GM13976 (cell line): ENCODE measurements around the gene TRHDE.
A peak's percentile ranks its signal among the peaks of the same experiment; 100 is the strongest.

Source experiments
- DNase-seq: peaks from one replicate; pipeline ENCODE4 v3.0.0; 2012; ENCODE audit warnings: low spot score
- in situ Hi-C: fragments of 300-500 bp; cut with MboI; formaldehyde crosslinking; loops from one replicate; pipeline ENCODE4 v1.12.0; 2022; ENCODE audit warnings: low sequenced_read_pairs, mixed read lengths, inconsistent platforms; ENCODE audit not compliant: unreplicated experiment
- TF ChIP-seq, protein P1 (sequence below): IDR thresholded peaks from 2 replicates; pipeline ENCODE4 v1.5.1; 2012; ENCODE audit warnings: borderline replicate concordance, mild to moderate bottlenecking; ENCODE audit not compliant: insufficient read depth; ENCODE audit errors: extremely low read depth, missing control alignments, control extremely low read depth

TRHDE gene

DNA sequence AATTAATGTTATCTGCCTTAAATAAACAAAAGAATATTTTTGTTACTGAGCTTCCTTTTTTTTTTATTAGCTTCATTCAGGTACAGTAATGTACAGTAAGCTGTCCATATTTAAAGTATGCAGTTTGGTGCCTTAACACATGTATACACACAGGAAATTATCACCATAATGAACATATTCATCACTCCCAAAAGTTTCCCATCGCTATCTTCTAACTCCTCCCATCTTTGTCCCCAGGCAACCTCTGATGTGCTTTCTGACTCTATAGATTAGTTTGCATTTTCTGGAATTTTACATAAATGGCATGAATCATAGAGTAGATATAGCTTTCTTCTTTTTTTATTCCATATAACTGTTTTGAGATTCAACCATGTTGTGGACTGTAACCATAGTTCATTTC is 193.0 kb downstream of the TRHDE start:
- TF ChIP-seq, protein P1, sequence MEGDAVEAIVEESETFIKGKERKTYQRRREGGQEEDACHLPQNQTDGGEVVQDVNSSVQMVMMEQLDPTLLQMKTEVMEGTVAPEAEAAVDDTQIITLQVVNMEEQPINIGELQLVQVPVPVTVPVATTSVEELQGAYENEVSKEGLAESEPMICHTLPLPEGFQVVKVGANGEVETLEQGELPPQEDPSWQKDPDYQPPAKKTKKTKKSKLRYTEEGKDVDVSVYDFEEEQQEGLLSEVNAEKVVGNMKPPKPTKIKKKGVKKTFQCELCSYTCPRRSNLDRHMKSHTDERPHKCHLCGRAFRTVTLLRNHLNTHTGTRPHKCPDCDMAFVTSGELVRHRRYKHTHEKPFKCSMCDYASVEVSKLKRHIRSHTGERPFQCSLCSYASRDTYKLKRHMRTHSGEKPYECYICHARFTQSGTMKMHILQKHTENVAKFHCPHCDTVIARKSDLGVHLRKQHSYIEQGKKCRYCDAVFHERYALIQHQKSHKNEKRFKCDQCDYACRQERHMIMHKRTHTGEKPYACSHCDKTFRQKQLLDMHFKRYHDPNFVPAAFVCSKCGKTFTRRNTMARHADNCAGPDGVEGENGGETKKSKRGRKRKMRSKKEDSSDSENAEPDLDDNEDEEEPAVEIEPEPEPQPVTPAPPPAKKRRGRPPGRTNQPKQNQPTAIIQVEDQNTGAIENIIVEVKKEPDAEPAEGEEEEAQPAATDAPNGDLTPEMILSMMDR: no peak
- in situ Hi-C loops: no loop called here
- DNase-seq: no peak

DNA sequence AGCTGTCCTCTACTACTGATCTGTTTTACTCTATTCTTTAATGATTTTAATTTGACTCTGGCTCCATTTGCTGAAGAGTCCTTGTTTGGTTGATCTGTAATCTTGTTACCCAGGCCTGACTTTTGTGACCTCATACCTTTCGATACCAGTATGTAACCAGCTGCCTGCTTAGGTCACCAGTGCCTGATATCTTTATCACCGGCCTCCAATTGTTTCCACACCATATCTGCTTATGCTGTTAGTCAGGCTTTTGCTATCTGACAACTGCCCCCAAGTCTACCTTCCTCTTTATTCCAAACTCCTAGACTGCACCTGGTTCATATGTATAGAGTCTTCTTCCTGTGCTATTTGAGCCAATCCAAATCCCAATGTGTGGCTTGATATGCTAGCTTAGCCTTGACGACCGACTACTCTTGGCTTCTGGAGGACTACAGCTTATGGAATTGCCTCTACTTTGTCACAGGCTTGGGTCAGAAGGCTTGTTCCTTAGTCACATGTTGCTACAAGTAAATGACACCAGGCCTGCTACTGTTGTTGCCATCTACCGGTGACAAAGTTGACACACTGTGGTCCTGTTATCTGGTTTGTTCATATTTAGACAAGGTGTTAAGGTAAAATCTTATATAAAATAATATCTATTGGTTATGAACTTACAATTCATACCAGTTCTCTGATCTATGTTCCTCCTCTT is 193.9 kb downstream of the TRHDE start:
- no peak for DNase-seq
- TF ChIP-seq, protein P1: no peak
- in situ Hi-C loops: no loop called here

DNA sequence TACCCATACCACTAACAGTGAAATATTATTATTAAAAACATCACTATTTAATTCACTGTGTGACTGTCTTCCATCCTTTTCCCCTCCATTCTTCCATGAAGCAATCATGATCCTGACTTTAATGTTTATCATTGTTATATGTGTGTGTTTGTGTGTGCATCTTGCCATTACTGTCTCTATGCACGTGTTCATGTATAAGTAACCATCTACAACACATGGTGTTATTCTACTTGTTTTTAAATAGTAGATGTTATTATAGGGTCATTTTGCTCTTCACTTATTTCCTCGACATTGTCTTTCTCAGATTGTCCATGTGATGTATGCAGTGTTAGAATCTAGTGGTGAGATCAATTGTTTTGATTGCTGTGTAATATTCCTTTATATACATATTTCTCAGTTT is 195.8 kb downstream of the TRHDE start:
- TF ChIP-seq, protein P1: no peak
- DNase-seq: no peak
- in situ Hi-C loops: no loop called here

DNA sequence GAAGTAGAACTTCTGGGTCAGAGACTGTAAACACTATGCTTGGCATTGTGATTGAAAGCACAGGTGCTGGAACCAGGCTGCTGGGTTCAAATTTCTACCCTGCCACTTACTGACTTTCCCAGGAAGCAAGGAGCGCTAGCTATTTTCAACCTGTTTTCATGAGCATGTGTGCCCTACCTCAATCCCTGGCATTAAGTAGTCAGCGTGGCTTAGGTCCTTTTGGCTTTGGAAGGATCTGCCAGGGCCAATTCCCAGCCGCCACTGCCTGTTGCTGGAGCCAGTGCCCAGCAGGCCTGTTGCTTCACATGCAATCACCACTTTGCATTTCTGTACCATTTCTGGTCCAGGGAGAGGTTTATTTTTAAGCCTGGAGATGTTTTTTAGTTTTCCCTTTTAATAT is 196.3 kb downstream of the TRHDE start:
- TF ChIP-seq, protein P1: no peak
- in situ Hi-C loops: no loop called here
- DNase-seq: no peak

DNA sequence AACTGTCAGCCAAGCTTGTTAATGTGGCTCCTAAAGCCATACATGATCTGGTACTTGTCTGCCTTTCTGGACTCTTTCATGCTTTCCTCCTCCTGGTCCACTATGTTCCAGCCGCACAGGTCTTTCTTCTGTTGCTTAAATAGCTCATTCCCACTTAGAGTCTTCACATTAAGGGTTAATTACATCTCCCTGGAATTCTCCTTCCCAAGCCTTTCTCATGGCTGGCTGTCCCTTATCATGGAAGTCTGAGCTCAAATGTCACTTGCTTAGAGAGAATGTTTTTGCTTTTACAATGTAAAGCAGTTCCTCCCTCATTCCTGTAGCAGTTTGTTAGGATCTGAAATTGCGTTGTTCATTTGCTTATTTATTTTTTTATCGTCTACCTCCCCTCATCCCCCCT is 199.6 kb downstream of the TRHDE start:
- DNase-seq: no peak
- in situ Hi-C loops: no loop called here
- TF ChIP-seq, protein P1: no peak

DNA sequence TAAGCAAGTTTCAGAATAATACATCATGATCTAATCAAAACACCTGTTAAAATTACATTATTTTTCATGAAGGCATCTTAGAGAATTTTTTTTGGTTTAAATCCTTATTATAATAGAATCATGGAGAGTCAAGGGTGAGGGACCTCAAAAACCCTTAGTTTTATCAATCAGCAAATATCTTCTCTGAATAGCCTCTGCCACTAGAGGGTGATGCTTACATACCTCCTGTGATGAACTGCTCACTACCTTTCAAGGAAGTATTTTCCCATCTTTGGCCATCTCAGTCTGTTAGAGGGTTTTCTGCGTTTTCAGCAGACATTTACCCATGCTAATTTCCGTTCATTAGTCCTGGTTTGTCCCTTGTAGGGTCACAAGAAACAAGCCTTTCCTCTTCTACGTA is 200.2 kb downstream of the TRHDE start:
- in situ Hi-C loops: no loop called here
- TF ChIP-seq, protein P1: peak; percentile 3
- DNase-seq: no peak
